Dedifferentiated amniotic fluid mesenchymal stem cell (primary cell): ENCODE results near the gene TMEM131L.
"Not testable (repeated sequence)": the region's sequence is repeated elsewhere in the genome, so short reads cannot be mapped to it uniquely, and the experiment has no call there.

Source experiments
- DNase-seq: peaks from one replicate; pipeline ENCODE4 v3.0.0-alpha.2; 2016; ENCODE audit errors: extremely low spot score

The TMEM131L gene

GRCh38 chr4:153499005-153499404 lies 32.8 kb downstream of the TMEM131L start:
- DNase-seq = no peak

- DNase-seq = no peak
Observed at GRCh38 chr4:153501578-153501977, 35.4 kb downstream of the TMEM131L start.

- DNase-seq = no peak
Observed at GRCh38 chr4:153502584-153502983, 36.4 kb downstream of the TMEM131L start.

- DNase-seq = no peak
Observed at GRCh38 chr4:153506341-153507309, 40.5 kb downstream of the TMEM131L start.

GRCh38 chr4:153507310-153508073 lies 41.3 kb downstream of the TMEM131L start:
- no peak for DNase-seq

GRCh38 chr4:153509212-153509611 lies 43.1 kb downstream of the TMEM131L start:
- not testable (repeated sequence) for DNase-seq

- no peak for DNase-seq
Observed at GRCh38 chr4:153509724-153510123, 43.6 kb downstream of the TMEM131L start.

GRCh38 chr4:153510252-153511001 lies 44.3 kb downstream of the TMEM131L start:
- no peak for DNase-seq

GRCh38 chr4:153511104-153511503 lies 44.9 kb downstream of the TMEM131L start:
- DNase-seq = no peak

GRCh38 chr4:153512162-153512852 lies 46.1 kb downstream of the TMEM131L start:
- no peak for DNase-seq

GRCh38 chr4:153512952-153513500 lies 46.9 kb downstream of the TMEM131L start:
- no peak for DNase-seq

GRCh38 chr4:153513596-153513995 lies 47.4 kb downstream of the TMEM131L start:
- peak; percentile 38 for DNase-seq

- DNase-seq = peak; percentile 72
Observed at GRCh38 chr4:153514001-153514526, 47.9 kb downstream of the TMEM131L start.

- no peak for DNase-seq
Observed at GRCh38 chr4:153514688-153515426, 48.7 kb downstream of the TMEM131L start.

- DNase-seq = no peak
Observed at GRCh38 chr4:153517159-153517558, 51.0 kb downstream of the TMEM131L start.

GRCh38 chr4:153518001-153518400 lies 51.8 kb downstream of the TMEM131L start:
- no peak for DNase-seq

- no peak for DNase-seq
Observed at GRCh38 chr4:153518637-153519389, 52.7 kb downstream of the TMEM131L start.

GRCh38 chr4:153519687-153520086 lies 53.5 kb downstream of the TMEM131L start:
- no peak for DNase-seq

GRCh38 chr4:153520227-153520626 lies 54.1 kb downstream of the TMEM131L start:
- no peak for DNase-seq
